OCI-LY7 (cell line): ENCODE data around the gene AP1B1. TPM values are rescaled to one million over a fixed set of nuclear protein-coding genes. Genes with fewer than 3 reads are reported as not detected.

Source experiments
- BruUV-seq: library from RNA; stranded (reverse); fragments of 400-500 nt; replicated peaks from 2 replicates; lab custom pipeline; 2021; lab: Mats Ljungman, UMichigan
- CTCF ChIA-PET: fragments of 300-600 bp; sonication (Branson Sonifier 250); formaldehyde crosslinking; loops from one replicate; lab custom pipeline; 2022; ENCODE audit warnings: antibody characterized with exemption; ENCODE audit not compliant: unreplicated experiment; lab: Charles Lee
- POLR2A ChIA-PET: fragments of 300-600 bp; sonication (Branson Sonifier 250); formaldehyde crosslinking; loops from one replicate; lab custom pipeline; 2022; ENCODE audit warnings: antibody characterized with exemption; lab: Charles Lee
- DNase-seq: peaks from one replicate; pipeline ENCODE4 v3.0.0-alpha.2; 2015; ENCODE audit warnings: low spot score
- H2AFZ ChIP-seq: fragments of 200-600 bp; sonication (generic), shearing (Covaris generic); 2 replicates; pipeline ENCODE4 v1.6.1; 2014; ENCODE audit warnings: mild to moderate bottlenecking, antibody characterized with exemption, low read length, moderate library complexity
- H3K27ac ChIP-seq: fragments of 200-600 bp; sonication (generic); 2 replicates; pipeline ENCODE4 v1.5.1; 2014; ENCODE audit warnings: mixed run types, low read depth, mild to moderate bottlenecking, moderate library complexity, low read length, inconsistent platforms; ENCODE audit not compliant: poor library complexity, severe bottlenecking
- H3K36me3 ChIP-seq: fragments of 200-600 bp; sonication (generic); 2 replicates; pipeline ENCODE4 v1.6.1; 2014; ENCODE audit warnings: mild to moderate bottlenecking, antibody characterized with exemption, low read length, moderate library complexity, mixed read lengths; ENCODE audit not compliant: insufficient read depth
- H3K4me1 ChIP-seq: fragments of 200-600 bp; sonication (generic); 2 replicates; pipeline ENCODE4 v1.5.1; 2014; ENCODE audit warnings: mild to moderate bottlenecking, low read length; ENCODE audit not compliant: insufficient read depth, poor library complexity, severe bottlenecking
- H3K4me2 ChIP-seq: fragments of 200-600 bp; sonication (generic); 2 replicates; pipeline ENCODE4 v1.6.1; 2014; ENCODE audit warnings: mild to moderate bottlenecking, low read length
- H3K4me3 ChIP-seq: fragments of 200-600 bp; sonication (generic); 2 replicates; pipeline ENCODE4 v1.5.1; 2014; ENCODE audit warnings: mild to moderate bottlenecking, low read depth, low read length; ENCODE audit not compliant: poor library complexity, severe bottlenecking
- H3K79me2 ChIP-seq: fragments of 200-600 bp; sonication (generic); 2 replicates; pipeline ENCODE4 v1.6.1; 2016; ENCODE audit warnings: low read depth, mild to moderate bottlenecking, low read length, moderate library complexity, mixed read lengths; ENCODE audit not compliant: insufficient read depth
- H3K9me2 ChIP-seq: fragments of 200-600 bp; sonication (generic); 2 replicates; pipeline ENCODE4 v1.6.1; 2016; ENCODE audit warnings: mild to moderate bottlenecking, low read length, mixed read lengths; ENCODE audit not compliant: insufficient read depth
- H3K9me3 ChIP-seq: fragments of 200-600 bp; sonication (generic); 2 replicates; pipeline ENCODE4 v1.6.1; 2014; ENCODE audit warnings: mild to moderate bottlenecking, mixed run types, low read length, mixed read lengths
- H4K20me1 ChIP-seq: fragments of 200-600 bp; sonication (generic); 2 replicates; pipeline ENCODE4 v1.6.1; 2014; ENCODE audit warnings: mild to moderate bottlenecking, antibody characterized with exemption, low read length, moderate library complexity, mixed read lengths; ENCODE audit not compliant: insufficient read depth
- EZH2phosphoT487 ChIP-seq: fragments of 200-600 bp; sonication (generic); IDR thresholded peaks from 2 replicates; pipeline ENCODE4 v1.6.1; 2018; ENCODE audit warnings: low read depth, borderline replicate concordance, mild to moderate bottlenecking, mixed run types, antibody characterized with exemption, low read length, moderate library complexity, mixed read lengths
- intact Hi-C: fragments of 100-400 bp; cut with micrococcal nuclease; formaldehyde crosslinking; loops from one replicate; pipeline ENCODE4 v1.10.0; 2022; ENCODE audit not compliant: unreplicated experiment
- total RNA-seq, 2 experiments: library from RNA; depleted of rRNA in 1 of 2; stranded (reverse); fragments of >200 nt in 1 of 2; shearing (Covaris generic) in 1 of 2; gene quantifications; 2 replicates each; pipeline ENCODE4 v1.2.3, GENCODE V29; 2014 to 2022
- TF ChIP-seq, protein P1 (sequence below): fragments of 200-600 bp; sonication (generic); conservative IDR thresholded peaks from 2 replicates; pipeline ENCODE4 v1.5.1; 2014; ENCODE audit warnings: mild to moderate bottlenecking, antibody characterized with exemption, low read length, moderate library complexity, mixed read lengths

The AP1B1 gene
- total RNA-seq, 2 experiments from 2014 or later: 111 to 156 TPM

GRCh38 chr22:29315286-29316140, 72.9 kb downstream of the AP1B1 start, which contains the start of gene RASL10A:
Gene RASL10A (minus strand): TSS chr22:29315697. CDS start chr22:29315246, 451 bp downstream.
- H3K4me3 ChIP-seq: no peak within 1 kb of the TSS
- H3K79me2 ChIP-seq: no peaks in the 10 kb centered on the region
- no peak within 1 kb of the TSS for H3K27ac ChIP-seq
- no peaks in the 10 kb centered on the region for H3K9me2 ChIP-seq
- DNase-seq: no peak
- ChIA-PET POLR2A (no interaction called here), CTCF (no interaction called here)
- no peak for TF ChIP-seq EZH2phosphoT487
- TF ChIP-seq, protein P1, sequence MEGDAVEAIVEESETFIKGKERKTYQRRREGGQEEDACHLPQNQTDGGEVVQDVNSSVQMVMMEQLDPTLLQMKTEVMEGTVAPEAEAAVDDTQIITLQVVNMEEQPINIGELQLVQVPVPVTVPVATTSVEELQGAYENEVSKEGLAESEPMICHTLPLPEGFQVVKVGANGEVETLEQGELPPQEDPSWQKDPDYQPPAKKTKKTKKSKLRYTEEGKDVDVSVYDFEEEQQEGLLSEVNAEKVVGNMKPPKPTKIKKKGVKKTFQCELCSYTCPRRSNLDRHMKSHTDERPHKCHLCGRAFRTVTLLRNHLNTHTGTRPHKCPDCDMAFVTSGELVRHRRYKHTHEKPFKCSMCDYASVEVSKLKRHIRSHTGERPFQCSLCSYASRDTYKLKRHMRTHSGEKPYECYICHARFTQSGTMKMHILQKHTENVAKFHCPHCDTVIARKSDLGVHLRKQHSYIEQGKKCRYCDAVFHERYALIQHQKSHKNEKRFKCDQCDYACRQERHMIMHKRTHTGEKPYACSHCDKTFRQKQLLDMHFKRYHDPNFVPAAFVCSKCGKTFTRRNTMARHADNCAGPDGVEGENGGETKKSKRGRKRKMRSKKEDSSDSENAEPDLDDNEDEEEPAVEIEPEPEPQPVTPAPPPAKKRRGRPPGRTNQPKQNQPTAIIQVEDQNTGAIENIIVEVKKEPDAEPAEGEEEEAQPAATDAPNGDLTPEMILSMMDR: no peak
- peaks cover 33% of the 10 kb centered on the region for H3K36me3 ChIP-seq
- no peak within 1 kb of the TSS for H2AFZ ChIP-seq
- no peak within 1 kb of the TSS for H3K4me2 ChIP-seq
- H3K4me1 ChIP-seq: no peaks in the 10 kb centered on the region
- intact Hi-C loops: no loop called here
- no peaks in the 10 kb centered on the region for H4K20me1 ChIP-seq
- no peaks in the 10 kb centered on the region for H3K9me3 ChIP-seq
- BruUV-seq: no TSS peak

- Histone ChIP-seq H3K27ac (no peak overlapping the region), H3K9me2 (no peaks in the 10 kb centered on the region), H2AFZ (no peak overlapping the region), H3K36me3 (peaks cover 29% of the 10 kb centered on the region), H3K9me3 (no peaks in the 10 kb centered on the region), H4K20me1 (no peaks in the 10 kb centered on the region), H3K79me2 (no peaks in the 10 kb centered on the region), H3K4me2 (no peak overlapping the region), H3K4me1 (no peaks in the 10 kb centered on the region), H3K4me3 (no peak overlapping the region)
- POLR2A ChIA-PET: no interaction called here
- no TSS peak for BruUV-seq
- CTCF ChIA-PET: no interaction called here
- no peak for DNase-seq
- intact Hi-C loops: no loop called here
- no peak for TF ChIP-seq EZH2phosphoT487
- TF ChIP-seq, protein P1: no peak
Measured at GRCh38 chr22:29314537-29315285, 73.7 kb downstream of the AP1B1 start.
